SK-N-SH (cell line): ENCODE measurements around the gene PRKN.

Source experiments
- JUND ChIP-seq: IDR thresholded peaks from 2 replicates; pipeline ENCODE4 v1.4.0; 2012
- POLR2AphosphoS5 ChIP-seq: IDR thresholded peaks from 2 replicates; pipeline ENCODE4 v1.6.1; 2012; ENCODE audit warnings: low read depth, low read length
- TEAD4 ChIP-seq: IDR thresholded peaks from 2 replicates; pipeline ENCODE4 v1.4.0; 2012; ENCODE audit warnings: mild to moderate bottlenecking, borderline replicate concordance; ENCODE audit not compliant: insufficient read depth

GRCh38 chr6:161354956-161355355 is 1372.6 kb downstream of the PRKN start:
- TF ChIP-seq POLR2AphosphoS5 (no peak), TEAD4 (no peak), JUND (no peak)
